LNCAP (cell line): ENCODE measurements around the gene LUZP2.

ENCODE experiments used
- TF ChIP-seq, protein P1 (sequence below): fragments of 450-650 bp; IDR thresholded peaks from 2 replicates; pipeline ENCODE4 v1.5.1; 2017; ENCODE audit warnings: mild to moderate bottlenecking

Gene LUZP2

DNA sequence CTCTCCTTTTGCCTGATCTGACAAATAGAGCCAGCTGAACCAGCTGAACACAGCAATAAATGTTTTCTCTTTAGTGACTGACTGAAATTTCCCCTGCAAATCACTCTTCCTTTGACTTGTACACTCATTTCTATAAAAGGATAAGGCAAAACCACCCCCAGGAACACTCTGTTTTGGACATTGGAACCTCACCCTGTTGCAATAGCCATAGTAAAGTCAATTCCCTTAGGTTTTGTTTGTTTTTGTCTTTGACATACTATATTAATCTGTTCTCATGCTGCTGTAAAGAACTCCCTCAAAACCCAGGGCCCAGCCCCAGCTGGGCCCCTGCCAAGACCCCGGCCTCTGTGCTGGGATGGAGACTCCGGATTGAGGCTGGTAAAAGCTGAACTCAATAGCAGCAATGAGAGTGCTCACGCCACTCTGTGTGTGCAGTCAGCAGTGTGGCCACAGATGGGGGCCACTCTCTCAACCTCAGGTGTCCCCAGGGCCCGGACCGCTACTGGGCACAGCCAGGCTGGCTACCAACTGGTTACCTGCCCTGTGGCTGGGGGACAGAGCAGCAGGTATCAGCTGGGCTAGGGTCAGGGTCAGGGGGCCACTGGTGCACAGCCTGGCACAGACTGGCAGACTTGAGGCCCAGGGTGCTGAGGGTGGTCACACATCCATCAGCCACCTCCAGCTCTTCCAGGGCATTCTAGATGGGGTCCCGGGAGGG lies 597.4 kb downstream of the LUZP2 start:
- TF ChIP-seq, protein P1, sequence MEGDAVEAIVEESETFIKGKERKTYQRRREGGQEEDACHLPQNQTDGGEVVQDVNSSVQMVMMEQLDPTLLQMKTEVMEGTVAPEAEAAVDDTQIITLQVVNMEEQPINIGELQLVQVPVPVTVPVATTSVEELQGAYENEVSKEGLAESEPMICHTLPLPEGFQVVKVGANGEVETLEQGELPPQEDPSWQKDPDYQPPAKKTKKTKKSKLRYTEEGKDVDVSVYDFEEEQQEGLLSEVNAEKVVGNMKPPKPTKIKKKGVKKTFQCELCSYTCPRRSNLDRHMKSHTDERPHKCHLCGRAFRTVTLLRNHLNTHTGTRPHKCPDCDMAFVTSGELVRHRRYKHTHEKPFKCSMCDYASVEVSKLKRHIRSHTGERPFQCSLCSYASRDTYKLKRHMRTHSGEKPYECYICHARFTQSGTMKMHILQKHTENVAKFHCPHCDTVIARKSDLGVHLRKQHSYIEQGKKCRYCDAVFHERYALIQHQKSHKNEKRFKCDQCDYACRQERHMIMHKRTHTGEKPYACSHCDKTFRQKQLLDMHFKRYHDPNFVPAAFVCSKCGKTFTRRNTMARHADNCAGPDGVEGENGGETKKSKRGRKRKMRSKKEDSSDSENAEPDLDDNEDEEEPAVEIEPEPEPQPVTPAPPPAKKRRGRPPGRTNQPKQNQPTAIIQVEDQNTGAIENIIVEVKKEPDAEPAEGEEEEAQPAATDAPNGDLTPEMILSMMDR, result no peak

DNA sequence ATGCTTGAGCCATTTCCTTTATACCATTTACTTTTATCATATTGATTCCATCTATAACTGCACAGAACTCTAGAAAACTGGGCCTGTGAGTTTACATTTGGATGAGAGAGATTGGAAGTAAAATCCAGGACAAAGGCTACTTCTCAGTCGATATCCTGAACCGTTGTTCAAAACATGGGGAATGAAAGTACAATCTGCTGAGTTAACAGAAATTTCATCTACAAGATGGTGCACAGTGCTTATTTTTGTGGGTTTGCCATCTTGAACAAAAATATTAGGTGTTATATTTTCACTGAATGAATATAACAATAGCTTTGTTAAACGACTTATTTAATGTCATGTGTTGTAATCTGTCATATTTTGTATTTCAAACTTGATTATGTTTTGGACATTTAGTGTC lies 622.6 kb downstream of the LUZP2 start:
- TF ChIP-seq, protein P1, result no peak
